LNCaP clone FGC (cell line): ENCODE measurements around the gene ALDH1B1.

Source experiments
- DNase-seq: peaks from one replicate; pipeline ENCODE4 v3.0.0-alpha.2; 2011; ENCODE audit warnings: low read depth
- H3K4me3 ChIP-seq: 2 replicates; pipeline ENCODE4 v1.5.1; 2011; ENCODE audit warnings: mild to moderate bottlenecking, low read depth, low read length, control low read depth
- CTCF ChIP-seq: IDR thresholded peaks from 2 replicates; pipeline ENCODE4 v1.5.1; 2012; ENCODE audit warnings: mild to moderate bottlenecking; ENCODE audit not compliant: control insufficient read depth, insufficient read depth; ENCODE audit errors: extremely low read depth

The ALDH1B1 gene

GRCh38 chr9:38356851-38357250 is 35.7 kb upstream of the ALDH1B1 start:
- H3K4me3 ChIP-seq = no peak overlapping the region
- TF ChIP-seq CTCF = no peak
- no peak for DNase-seq

- no peak for TF ChIP-seq CTCF
- H3K4me3 ChIP-seq = no peak overlapping the region
- DNase-seq = no peak
These were observed 35.0 kb upstream of the ALDH1B1 start for GRCh38 chr9:38357350-38358114.

- DNase-seq = no peak
- TF ChIP-seq CTCF = no peak
- no peak overlapping the region for H3K4me3 ChIP-seq
These were observed 33.9 kb upstream of the ALDH1B1 start for GRCh38 chr9:38358390-38359296.

- DNase-seq = no peak
- H3K4me3 ChIP-seq = no peak overlapping the region
- no peak for TF ChIP-seq CTCF
These were observed 33.2 kb upstream of the ALDH1B1 start for GRCh38 chr9:38359297-38359653.

GRCh38 chr9:38359689-38360385 is 32.7 kb upstream of the ALDH1B1 start:
- H3K4me3 ChIP-seq = no peak overlapping the region
- no peak for TF ChIP-seq CTCF
- DNase-seq = no peak

GRCh38 chr9:38360839-38361472 is 31.5 kb upstream of the ALDH1B1 start:
- no peak for DNase-seq
- TF ChIP-seq CTCF = no peak
- H3K4me3 ChIP-seq = no peak overlapping the region
